ENCODE results near the gene KCNAB1.

The KCNAB1 gene

GRCh38 chr3:156525808-156526207, 405.4 kb downstream of the KCNAB1 start:
- Histone ChIP-seq H3K27ac (ENCODE audit: insufficient read depth, low read length, poor library complexity, severe bottlenecking) (no peak overlapping the region), H3K36me3 (ENCODE audit: control insufficient read depth, insufficient read depth, low read length) (peaks cover 2% of the 10 kb centered on the region), H3K4me3 (ENCODE audit: insufficient read depth, low read depth, low read length, poor library complexity, severe bottlenecking) (no peak overlapping the region), H3K9me3 (ENCODE audit: control insufficient read depth, low read length) (no peaks in the 10 kb centered on the region), H3K4me1 (ENCODE audit: control insufficient read depth, insufficient read depth, low read length, poor library complexity, severe bottlenecking) (peaks cover 6% of the 10 kb centered on the region), H3K27me3 (replicated peaks; ENCODE audit: control insufficient read depth, insufficient read depth, low read length, poor library complexity, severe bottlenecking) (no peaks in the 10 kb centered on the region)
- DNase-seq: no peak

GRCh38 chr3:156527060-156527459, 406.7 kb downstream of the KCNAB1 start:
- Histone ChIP-seq H3K9me3 (ENCODE audit: control insufficient read depth, low read length) (no peaks in the 10 kb centered on the region), H3K27ac (ENCODE audit: insufficient read depth, low read length, poor library complexity, severe bottlenecking) (no peak overlapping the region), H3K4me1 (ENCODE audit: control insufficient read depth, insufficient read depth, low read length, poor library complexity, severe bottlenecking) (peaks cover 6% of the 10 kb centered on the region), H3K36me3 (ENCODE audit: control insufficient read depth, insufficient read depth, low read length) (peaks cover 7% of the 10 kb centered on the region), H3K4me3 (ENCODE audit: insufficient read depth, low read depth, low read length, poor library complexity, severe bottlenecking) (no peak overlapping the region), H3K27me3 (replicated peaks; ENCODE audit: control insufficient read depth, insufficient read depth, low read length, poor library complexity, severe bottlenecking) (no peaks in the 10 kb centered on the region)
- DNase-seq: no peak

GRCh38 chr3:156530980-156531379, 410.6 kb downstream of the KCNAB1 start:
- no peaks in the 10 kb centered on the region for H3K27me3 ChIP-seq (replicated peaks; ENCODE audit: control insufficient read depth, insufficient read depth, low read length, poor library complexity, severe bottlenecking)
- H3K36me3 ChIP-seq (ENCODE audit: control insufficient read depth, insufficient read depth, low read length): peaks cover 7% of the 10 kb centered on the region
- no peak for DNase-seq
- H3K9me3 ChIP-seq (ENCODE audit: control insufficient read depth, low read length): no peaks in the 10 kb centered on the region
- H3K27ac ChIP-seq (ENCODE audit: insufficient read depth, low read length, poor library complexity, severe bottlenecking): no peak overlapping the region
- H3K4me1 ChIP-seq (ENCODE audit: control insufficient read depth, insufficient read depth, low read length, poor library complexity, severe bottlenecking): no peaks in the 10 kb centered on the region
- H3K4me3 ChIP-seq (ENCODE audit: insufficient read depth, low read depth, low read length, poor library complexity, severe bottlenecking): no peak overlapping the region

- no peaks in the 10 kb centered on the region for H3K4me1 ChIP-seq (ENCODE audit: control insufficient read depth, insufficient read depth, low read length, poor library complexity, severe bottlenecking)
- no peak overlapping the region for H3K4me3 ChIP-seq (ENCODE audit: insufficient read depth, low read depth, low read length, poor library complexity, severe bottlenecking)
- no peaks in the 10 kb centered on the region for H3K9me3 ChIP-seq (ENCODE audit: control insufficient read depth, low read length)
- DNase-seq: no peak
- H3K36me3 ChIP-seq (ENCODE audit: control insufficient read depth, insufficient read depth, low read length): peaks cover 7% of the 10 kb centered on the region
- no peaks in the 10 kb centered on the region for H3K27me3 ChIP-seq (replicated peaks; ENCODE audit: control insufficient read depth, insufficient read depth, low read length, poor library complexity, severe bottlenecking)
- H3K27ac ChIP-seq (ENCODE audit: insufficient read depth, low read length, poor library complexity, severe bottlenecking): no peak overlapping the region
Observed at GRCh38 chr3:156532730-156533129, 412.4 kb downstream of the KCNAB1 start.

GRCh38 chr3:156533205-156533604, 412.8 kb downstream of the KCNAB1 start:
- no peak overlapping the region for H3K27ac ChIP-seq (ENCODE audit: insufficient read depth, low read length, poor library complexity, severe bottlenecking)
- H3K4me3 ChIP-seq (ENCODE audit: insufficient read depth, low read depth, low read length, poor library complexity, severe bottlenecking): no peak overlapping the region
- H3K27me3 ChIP-seq (replicated peaks; ENCODE audit: control insufficient read depth, insufficient read depth, low read length, poor library complexity, severe bottlenecking): no peaks in the 10 kb centered on the region
- H3K36me3 ChIP-seq (ENCODE audit: control insufficient read depth, insufficient read depth, low read length): peaks cover 7% of the 10 kb centered on the region
- no peaks in the 10 kb centered on the region for H3K4me1 ChIP-seq (ENCODE audit: control insufficient read depth, insufficient read depth, low read length, poor library complexity, severe bottlenecking)
- DNase-seq: no peak
- no peaks in the 10 kb centered on the region for H3K9me3 ChIP-seq (ENCODE audit: control insufficient read depth, low read length)

GRCh38 chr3:156535162-156535627, 414.8 kb downstream of the KCNAB1 start:
- DNase-seq: no peak
- no peak overlapping the region for H3K27ac ChIP-seq (ENCODE audit: insufficient read depth, low read length, poor library complexity, severe bottlenecking)

GRCh38 chr3:156535798-156536197, 415.4 kb downstream of the KCNAB1 start:
- no peaks in the 10 kb centered on the region for H3K27me3 ChIP-seq (replicated peaks; ENCODE audit: control insufficient read depth, insufficient read depth, low read length, poor library complexity, severe bottlenecking)
- H3K36me3 ChIP-seq (ENCODE audit: control insufficient read depth, insufficient read depth, low read length): peaks cover 17% of the 10 kb centered on the region
- no peak overlapping the region for H3K27ac ChIP-seq (ENCODE audit: insufficient read depth, low read length, poor library complexity, severe bottlenecking)
- no peaks in the 10 kb centered on the region for H3K4me1 ChIP-seq (ENCODE audit: control insufficient read depth, insufficient read depth, low read length, poor library complexity, severe bottlenecking)
- no peaks in the 10 kb centered on the region for H3K9me3 ChIP-seq (ENCODE audit: control insufficient read depth, low read length)
- H3K4me3 ChIP-seq (ENCODE audit: insufficient read depth, low read depth, low read length, poor library complexity, severe bottlenecking): no peak overlapping the region
- DNase-seq: no peak

More at GRCh38 chr3:156535162-156535627, 414.8 kb downstream of the KCNAB1 start:
- H3K4me3 ChIP-seq (ENCODE audit: insufficient read depth, low read depth, low read length, poor library complexity, severe bottlenecking): no peak overlapping the region
- peaks cover 18% of the 10 kb centered on the region for H3K36me3 ChIP-seq (ENCODE audit: control insufficient read depth, insufficient read depth, low read length)
- no peaks in the 10 kb centered on the region for H3K9me3 ChIP-seq (ENCODE audit: control insufficient read depth, low read length)
- no peaks in the 10 kb centered on the region for H3K4me1 ChIP-seq (ENCODE audit: control insufficient read depth, insufficient read depth, low read length, poor library complexity, severe bottlenecking)
- no peaks in the 10 kb centered on the region for H3K27me3 ChIP-seq (replicated peaks; ENCODE audit: control insufficient read depth, insufficient read depth, low read length, poor library complexity, severe bottlenecking)

- no peak for DNase-seq
- Histone ChIP-seq H3K27ac (ENCODE audit: insufficient read depth, low read length, poor library complexity, severe bottlenecking) (no peak overlapping the region), H3K4me3 (ENCODE audit: insufficient read depth, low read depth, low read length, poor library complexity, severe bottlenecking) (no peak overlapping the region), H3K27me3 (replicated peaks; ENCODE audit: control insufficient read depth, insufficient read depth, low read length, poor library complexity, severe bottlenecking) (no peaks in the 10 kb centered on the region), H3K4me1 (ENCODE audit: control insufficient read depth, insufficient read depth, low read length, poor library complexity, severe bottlenecking) (no peaks in the 10 kb centered on the region), H3K36me3 (ENCODE audit: control insufficient read depth, insufficient read depth, low read length) (peaks cover 20% of the 10 kb centered on the region), H3K9me3 (ENCODE audit: control insufficient read depth, low read length) (no peaks in the 10 kb centered on the region)
Observed at GRCh38 chr3:156536524-156537316, 416.3 kb downstream of the KCNAB1 start.

GRCh38 chr3:156539051-156539450, 418.7 kb downstream of the KCNAB1 start:
- no peak for DNase-seq
- H3K27me3 ChIP-seq (replicated peaks; ENCODE audit: control insufficient read depth, insufficient read depth, low read length, poor library complexity, severe bottlenecking): no peaks in the 10 kb centered on the region
- peaks cover 34% of the 10 kb centered on the region for H3K36me3 ChIP-seq (ENCODE audit: control insufficient read depth, insufficient read depth, low read length)
- no peak overlapping the region for H3K27ac ChIP-seq (ENCODE audit: insufficient read depth, low read length, poor library complexity, severe bottlenecking)
- H3K4me1 ChIP-seq (ENCODE audit: control insufficient read depth, insufficient read depth, low read length, poor library complexity, severe bottlenecking): no peaks in the 10 kb centered on the region
- no peaks in the 10 kb centered on the region for H3K9me3 ChIP-seq (ENCODE audit: control insufficient read depth, low read length)
- H3K4me3 ChIP-seq (ENCODE audit: insufficient read depth, low read depth, low read length, poor library complexity, severe bottlenecking): no peak overlapping the region

- no peak for DNase-seq
- Histone ChIP-seq H3K9me3 (ENCODE audit: control insufficient read depth, low read length) (no peaks in the 10 kb centered on the region), H3K4me1 (ENCODE audit: control insufficient read depth, insufficient read depth, low read length, poor library complexity, severe bottlenecking) (no peaks in the 10 kb centered on the region), H3K27me3 (replicated peaks; ENCODE audit: control insufficient read depth, insufficient read depth, low read length, poor library complexity, severe bottlenecking) (no peaks in the 10 kb centered on the region), H3K36me3 (ENCODE audit: control insufficient read depth, insufficient read depth, low read length) (peaks cover 34% of the 10 kb centered on the region), H3K4me3 (ENCODE audit: insufficient read depth, low read depth, low read length, poor library complexity, severe bottlenecking) (no peak overlapping the region), H3K27ac (ENCODE audit: insufficient read depth, low read length, poor library complexity, severe bottlenecking) (no peak overlapping the region)
Observed at GRCh38 chr3:156539802-156540201, 419.4 kb downstream of the KCNAB1 start.
